RPMI7951 (cell line): ENCODE results near the gene CHRDL2. TPM values are rescaled to one million over a fixed set of nuclear protein-coding genes. Genes with fewer than 3 reads are reported as not detected.

Experiments
- DNase-seq: peaks from one replicate; pipeline ENCODE4 v3.0.0-alpha.2; 2012; ENCODE audit warnings: low read depth
- total RNA-seq: library from RNA; depleted of rRNA; stranded (reverse); fragments of >200 nt; shearing (Covaris generic); gene quantifications from 2 replicates; pipeline ENCODE4 v1.2.3, GENCODE V29; 2014

The CHRDL2 gene
- total RNA-seq, 1 experiment from 2014 or later = not detected

GRCh38 chr11:74748211-74749126, 17.2 kb upstream of the CHRDL2 start, which contains the start of gene RNF169:
Gene RNF169 (plus strand): TSS chr11:74748849. CDS start chr11:74748881, 32 bp downstream.
- peak; percentile 95 for DNase-seq

- DNase-seq = no peak
These were observed 15.6 kb upstream of the CHRDL2 start for GRCh38 chr11:74746868-74747267.

GRCh38 chr11:74744277-74744676, 13.1 kb upstream of the CHRDL2 start:
- no peak for DNase-seq

- DNase-seq = no peak
These were observed 12.4 kb upstream of the CHRDL2 start for GRCh38 chr11:74743640-74744039.

- no peak for DNase-seq
These were observed 10.8 kb upstream of the CHRDL2 start for GRCh38 chr11:74742070-74742469.

GRCh38 chr11:74739546-74740270, 8.5 kb upstream of the CHRDL2 start:
- peak; percentile 69 for DNase-seq

GRCh38 chr11:74736031-74736430, 4.8 kb upstream of the CHRDL2 start:
- no peak for DNase-seq

- DNase-seq = no peak
These were observed 4.2 kb upstream of the CHRDL2 start for GRCh38 chr11:74735365-74735928.

- no peak for DNase-seq
These were observed 3.3 kb upstream of the CHRDL2 start for GRCh38 chr11:74734559-74734925.

- no peak for DNase-seq
These were observed 510 bp downstream of the CHRDL2 start for GRCh38 chr11:74730571-74731260.

- no peak for DNase-seq
These were observed 1.8 kb downstream of the CHRDL2 start for GRCh38 chr11:74729397-74729796.

- DNase-seq = peak; percentile 55
These were observed 4.6 kb downstream of the CHRDL2 start for GRCh38 chr11:74726547-74727182.

GRCh38 chr11:74725701-74726100, 5.5 kb downstream of the CHRDL2 start:
- DNase-seq = no peak

GRCh38 chr11:74723511-74723910, 7.7 kb downstream of the CHRDL2 start:
- DNase-seq = no peak

GRCh38 chr11:74721479-74721835, 9.8 kb downstream of the CHRDL2 start:
- no peak for DNase-seq

- DNase-seq = no peak
These were observed 10.4 kb downstream of the CHRDL2 start for GRCh38 chr11:74720596-74721478.

- DNase-seq = no peak
These were observed 12.2 kb downstream of the CHRDL2 start for GRCh38 chr11:74719011-74719410.

- no peak for DNase-seq
These were observed 13.8 kb downstream of the CHRDL2 start for GRCh38 chr11:74717221-74717969.

- no peak for DNase-seq
These were observed 16.3 kb downstream of the CHRDL2 start for GRCh38 chr11:74714904-74715303.

- no peak for DNase-seq
These were observed 17.5 kb downstream of the CHRDL2 start for GRCh38 chr11:74713686-74714085.
